DMS114 treated with DMSO at 0.1 percent for 48 hours (cell line): ENCODE data around the gene RNU11.
A peak's percentile ranks its signal among the peaks of the same experiment; 100 is the strongest.
"Not testable (repeated sequence)": the region's sequence is repeated elsewhere in the genome, so short reads cannot be mapped to it uniquely, and the experiment has no call there.

Source experiments
- DNase-seq: peaks from one replicate; lab custom pipeline; 2025; ENCODE audit not compliant: unreplicated experiment; lab: John Stamatoyannopoulos, UW

Gene RNU11

DNA sequence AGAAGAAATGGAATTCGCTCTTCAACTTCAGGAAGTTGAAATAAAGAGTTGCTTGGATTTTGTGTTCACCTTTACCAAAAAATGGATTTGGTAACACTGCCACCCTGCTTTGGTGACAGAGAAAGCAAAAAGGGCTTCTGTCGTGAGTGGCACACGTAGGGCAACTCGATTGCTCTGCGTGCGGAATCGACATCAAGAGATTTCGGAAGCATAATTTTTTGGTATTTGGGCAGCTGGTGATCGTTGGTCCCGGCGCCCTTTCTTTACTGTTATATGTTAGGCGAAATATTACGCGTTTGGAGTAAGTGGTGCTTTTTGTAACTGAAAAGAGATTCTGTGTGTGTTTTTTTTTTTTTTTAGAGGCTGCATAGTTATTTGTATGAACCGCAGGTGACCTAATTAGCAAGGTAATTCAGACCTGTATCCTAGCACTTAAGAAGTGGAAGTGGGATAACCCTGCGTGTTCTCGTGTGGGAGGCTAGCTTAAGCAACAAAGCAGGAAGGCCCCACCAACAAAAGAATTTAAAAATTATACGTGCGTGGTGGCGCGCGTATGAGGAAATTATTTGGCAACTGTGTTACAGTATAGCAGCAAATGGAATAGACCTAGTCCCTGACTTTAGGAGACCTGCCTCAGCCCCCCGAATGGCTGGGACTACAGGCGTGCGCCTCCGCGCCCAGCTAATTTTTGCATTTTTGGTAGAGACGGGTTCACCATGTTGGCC is at the start of gene RNU11:
Gene RNU11 (plus strand): TSS at position 127 of the 725 bp plus-strand sequence.
- peak; percentile 98 for DNase-seq

- DNase-seq, result no peak
These were observed 46.7 kb upstream of the RNU11 start for GRCh38 chr1:28601696-28602095.

- peak; percentile 72 for DNase-seq
These were observed 45.6 kb upstream of the RNU11 start for GRCh38 chr1:28602536-28603439.

GRCh38 chr1:28604411-28604810 is 44.0 kb upstream of the RNU11 start:
- no peak for DNase-seq

- no peak for DNase-seq
These were observed 43.4 kb upstream of the RNU11 start for GRCh38 chr1:28604962-28605361.

- DNase-seq, result no peak
These were observed 41.6 kb upstream of the RNU11 start for GRCh38 chr1:28606771-28607170.

DNA sequence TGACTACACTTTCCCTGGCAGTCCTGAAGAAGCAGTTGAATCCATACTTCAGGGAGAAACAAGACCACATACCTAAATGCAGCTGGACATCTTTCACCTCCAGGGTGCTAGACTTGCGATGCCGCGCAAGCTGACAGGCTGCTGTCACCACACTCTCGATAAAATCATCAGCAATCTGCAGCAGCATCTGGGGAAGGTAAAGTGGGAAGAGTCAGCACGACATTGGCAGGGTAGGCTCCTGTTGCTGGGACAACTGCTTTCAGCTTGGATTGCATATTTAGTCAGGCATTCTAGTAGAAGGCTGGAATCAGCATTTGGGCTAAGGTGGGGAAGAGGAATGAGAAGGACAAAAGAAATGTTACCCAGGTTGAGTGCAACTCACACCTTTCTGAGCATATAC is 35.2 kb upstream of the RNU11 start:
- DNase-seq, result no peak

- no peak for DNase-seq
These were observed 16.7 kb upstream of the RNU11 start for GRCh38 chr1:28631713-28632112.

DNA sequence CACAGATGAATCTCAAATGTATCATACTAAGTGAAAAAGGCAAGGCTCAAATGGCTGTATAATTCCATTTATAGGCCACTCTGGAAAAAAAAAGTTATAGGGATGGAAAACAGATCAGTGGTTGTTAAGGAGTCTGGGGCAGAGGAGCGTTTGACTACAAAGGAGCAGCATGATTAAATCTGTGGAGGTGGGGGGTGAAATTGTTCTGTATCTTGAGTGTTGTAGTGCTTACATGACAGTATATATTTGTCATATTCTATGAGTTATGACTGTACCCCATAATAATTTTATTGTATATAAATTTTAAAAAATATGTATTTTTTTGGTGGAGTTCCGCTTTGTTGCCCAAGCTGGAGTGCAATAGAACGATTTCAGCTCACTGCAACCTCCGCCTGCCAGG is 15.8 kb upstream of the RNU11 start:
- no peak for DNase-seq

DNA sequence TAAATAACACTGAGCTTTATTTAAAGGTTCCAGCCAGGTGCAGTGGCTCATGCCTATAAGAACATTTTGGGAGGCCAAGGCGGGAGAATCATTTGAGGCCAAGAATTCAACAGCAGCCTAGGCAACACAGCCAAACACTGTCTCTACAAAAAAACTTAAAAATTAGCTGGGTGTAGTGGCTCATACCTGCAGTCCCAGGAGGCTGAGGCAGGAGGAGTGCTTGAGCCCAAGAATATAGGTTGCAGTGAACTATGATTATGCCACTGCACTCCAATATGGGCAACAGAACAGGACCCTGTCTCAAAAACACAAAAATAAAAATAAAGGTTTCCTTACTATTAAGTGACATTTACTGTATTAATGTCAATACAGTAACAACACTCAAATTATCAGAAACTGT is 7.6 kb upstream of the RNU11 start:
- peak; percentile 29 for DNase-seq

DNA sequence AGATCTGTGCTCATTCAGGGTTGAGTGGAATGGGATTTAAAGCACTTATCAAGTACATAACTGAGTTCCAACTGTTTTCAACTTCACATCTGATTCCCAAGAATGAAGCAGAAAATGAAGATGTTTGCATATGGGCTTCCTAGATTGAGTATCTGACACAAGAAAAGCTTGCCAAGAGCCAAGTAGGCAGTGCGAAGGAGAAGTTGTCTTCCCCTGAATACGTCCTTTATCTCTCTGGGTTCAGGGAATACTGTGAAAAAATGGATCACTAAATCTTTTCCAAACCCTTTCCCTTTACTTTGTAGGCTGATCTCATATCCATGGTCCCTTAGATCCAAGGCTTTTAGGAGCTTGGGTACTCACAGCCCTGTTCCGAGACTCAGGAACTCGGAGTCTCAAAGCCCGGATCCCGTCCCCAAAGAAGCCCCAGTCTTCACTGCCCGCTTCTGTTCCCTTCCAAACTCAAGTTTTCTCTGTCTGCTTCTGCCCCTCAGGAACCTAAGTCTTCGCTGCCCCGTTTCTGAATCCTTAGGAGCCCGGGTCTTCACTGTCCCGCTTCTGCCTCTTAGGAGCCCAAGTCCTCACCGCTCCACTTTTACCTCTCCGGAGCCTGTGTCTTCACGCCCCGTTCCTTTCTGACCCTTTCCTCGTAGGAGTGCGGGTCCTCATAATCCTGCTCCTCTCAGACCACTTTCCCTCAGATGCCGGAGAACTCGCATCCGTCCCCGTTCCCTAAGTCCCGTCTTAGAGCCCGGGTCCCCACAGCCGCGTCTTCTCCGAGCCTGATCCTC is 6.1 kb upstream of the RNU11 start:
- DNase-seq, result no peak

DNA sequence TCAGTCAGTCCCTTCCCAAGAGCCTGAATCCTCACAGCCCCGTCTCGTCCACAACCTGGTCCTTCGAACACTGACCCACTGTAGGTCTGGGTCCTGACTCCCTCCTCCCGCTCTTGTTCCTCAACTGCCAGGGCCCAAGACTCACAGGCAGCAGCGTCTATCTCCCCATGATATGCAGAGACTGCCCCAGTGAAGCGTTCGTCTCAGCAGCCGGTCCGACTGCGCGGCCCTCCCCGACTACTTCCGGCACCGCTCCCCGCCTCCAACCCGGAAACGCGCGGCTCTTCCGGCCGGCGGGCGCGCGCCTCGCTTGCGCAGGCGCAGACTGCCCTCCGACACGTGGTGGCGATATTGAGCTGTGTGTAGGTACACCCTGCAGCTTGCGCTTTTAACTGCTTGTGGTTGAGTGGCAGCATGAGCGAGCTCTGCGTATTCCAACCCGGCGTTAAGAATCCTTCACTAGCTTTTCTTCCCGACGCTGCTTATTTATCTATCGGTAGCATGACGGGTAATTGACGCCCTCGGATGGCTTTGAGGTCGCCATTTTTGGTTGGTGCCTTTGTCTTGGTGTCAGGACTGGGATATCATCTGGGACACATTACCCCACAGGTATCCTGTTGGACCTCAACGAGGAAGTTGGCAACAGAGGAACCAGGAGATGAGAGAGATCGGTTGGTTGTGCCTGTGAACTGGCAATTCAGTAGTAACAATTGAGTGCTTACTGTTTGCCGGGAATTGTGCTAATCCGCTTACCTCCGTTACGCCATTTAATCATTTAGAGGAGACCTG is 5.4 kb upstream of the RNU11 start, which contains the start of gene TAF12:
Gene TAF12 (minus strand): TSS at position 221 of the 789 bp plus-strand sequence. CDS start 20,986 bp downstream, outside the sequence.
- peak; percentile 92 for DNase-seq

DNA sequence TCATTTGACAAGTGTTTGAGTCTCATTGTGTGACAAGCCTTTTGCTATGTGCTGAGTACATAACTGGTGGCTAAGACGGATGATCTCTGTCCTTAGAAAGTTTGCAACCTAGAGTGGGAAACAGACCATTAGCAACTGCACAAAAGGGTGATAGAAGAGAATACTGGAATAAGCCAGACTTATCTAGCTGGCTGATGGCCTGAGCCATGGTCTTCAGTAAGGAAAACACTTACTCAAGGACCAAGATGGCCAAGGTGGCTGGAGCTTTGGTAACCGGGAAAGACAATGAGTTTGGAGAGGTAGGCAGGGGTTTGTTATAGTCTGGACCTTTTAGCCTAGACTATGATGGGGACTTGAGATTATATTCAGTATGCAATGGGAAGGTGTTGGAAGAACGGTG is 3.9 kb upstream of the RNU11 start:
- no peak for DNase-seq

GRCh38 chr1:28645406-28645805 is 3.0 kb upstream of the RNU11 start:
- not testable (repeated sequence) for DNase-seq

DNA sequence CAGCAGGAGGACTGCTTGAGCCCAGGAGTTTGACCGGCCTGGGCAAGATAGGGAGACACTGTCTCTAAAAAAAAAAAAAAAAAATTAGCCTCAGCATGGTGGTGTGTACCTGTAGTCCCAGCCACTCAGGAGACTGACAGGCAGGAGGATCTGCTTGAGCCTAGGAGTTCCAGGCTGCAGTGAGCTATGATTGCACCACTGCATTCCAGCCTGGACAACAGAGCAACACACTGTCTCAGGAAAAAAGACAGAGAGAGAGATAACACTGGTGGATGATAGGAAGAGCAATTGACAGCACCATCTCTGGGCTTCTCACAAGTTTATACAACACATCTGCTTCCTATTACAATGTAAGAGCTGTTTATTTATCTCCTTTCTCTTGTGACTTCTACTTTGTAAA is 2.4 kb upstream of the RNU11 start:
- no peak for DNase-seq

- peak; percentile 95 for DNase-seq
These were observed 359 bp upstream of the RNU11 start for GRCh38 chr1:28648008-28648473.

DNA sequence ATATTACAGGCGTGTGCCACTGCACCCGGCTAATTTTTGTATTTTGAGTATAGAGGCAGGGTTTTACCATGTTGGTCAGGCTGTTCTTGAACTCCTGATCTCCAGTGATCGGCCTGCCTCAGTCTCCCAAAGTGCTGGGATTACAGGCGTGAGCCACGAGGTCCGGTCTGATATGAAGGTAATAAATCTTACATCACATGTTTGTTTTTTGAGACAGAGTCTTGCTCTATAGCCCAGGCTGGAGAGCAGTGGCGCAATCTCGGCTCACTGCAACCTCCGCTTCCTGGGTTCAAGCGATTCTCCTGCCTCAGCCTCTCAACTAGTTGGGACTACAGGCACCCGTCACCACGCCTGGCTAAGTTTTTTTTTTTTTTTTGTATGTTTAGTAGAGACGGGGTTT is 4.7 kb downstream of the RNU11 start:
- not testable (repeated sequence) for DNase-seq

DNA sequence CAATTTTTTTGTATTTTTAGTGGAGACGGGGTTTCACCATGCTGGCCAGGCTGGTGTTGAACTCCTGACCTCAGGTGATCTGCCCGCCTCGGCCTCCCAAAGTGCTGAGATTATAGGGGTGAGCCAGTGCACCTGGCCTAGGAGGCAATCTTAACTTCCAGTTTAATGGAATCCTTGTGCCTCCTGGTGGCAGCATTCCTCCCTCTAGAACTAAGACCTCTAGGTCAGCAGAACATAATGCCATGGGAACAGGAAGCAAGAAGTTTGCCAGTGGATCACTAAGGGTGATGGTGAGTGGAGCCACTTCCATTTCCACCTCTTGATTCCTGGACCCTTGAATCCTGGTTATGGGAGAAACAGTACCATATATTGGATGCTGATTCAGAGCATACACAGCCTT is 5.5 kb downstream of the RNU11 start:
- DNase-seq, result not testable (repeated sequence)

- DNase-seq, result not testable (repeated sequence)
These were observed 7.3 kb downstream of the RNU11 start for GRCh38 chr1:28655448-28656311.
